Activated CD4-positive, alpha-beta T cell treated with anti-CD3 and anti-CD28 coated beads for 24 hours (primary cell): ENCODE measurements around the gene HMOX2.

Experiments
- DNase-seq, 2 donors: peaks; one replicate each; pipeline ENCODE4 v3.0.0-alpha.2; 2020; ENCODE audit warnings: low read depth in 2 of 2

Gene HMOX2

GRCh38 chr16:4475880-4476788 lies at the start of gene HMOX2:
Gene HMOX2 (plus strand): TSS chr16:4476398. CDS start chr16:4505525, 29,127 bp downstream.
- peak; percentile 92 to 93 for DNase-seq

DNA sequence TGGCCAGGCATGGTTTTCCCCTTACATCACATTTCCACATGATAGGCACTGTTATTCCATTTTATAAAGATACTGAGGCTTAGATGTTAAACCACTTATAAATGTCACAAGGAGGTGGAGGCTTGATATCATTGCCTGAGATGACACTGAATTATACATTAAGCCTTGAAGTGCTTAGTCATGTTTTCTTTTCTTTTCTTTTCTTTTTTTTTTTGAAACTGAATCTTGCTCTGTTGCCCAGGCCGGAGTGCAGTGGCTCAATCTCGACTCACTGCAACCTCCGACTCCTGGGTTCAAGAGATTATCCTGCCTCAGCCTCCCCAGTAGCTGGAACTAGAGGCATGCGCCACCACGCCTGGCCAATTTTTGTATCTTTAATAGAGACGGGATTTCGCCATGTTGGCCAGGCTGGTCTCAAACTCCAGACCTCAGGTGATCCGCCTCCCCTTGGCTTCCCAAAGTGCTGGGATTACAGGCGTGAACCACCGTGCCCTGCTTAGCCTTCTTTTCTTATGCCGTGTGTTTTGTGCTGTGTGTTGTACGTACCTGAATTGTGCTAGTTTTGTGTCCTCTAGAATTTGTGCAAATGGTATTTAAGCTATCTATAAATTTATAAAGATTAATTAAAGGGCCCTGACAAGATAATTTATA lies 49.4 kb upstream of the HMOX2 start:
- no peak for DNase-seq

- no peak for DNase-seq
These were observed 47.7 kb upstream of the HMOX2 start for GRCh38 chr16:4428500-4428899.

DNA sequence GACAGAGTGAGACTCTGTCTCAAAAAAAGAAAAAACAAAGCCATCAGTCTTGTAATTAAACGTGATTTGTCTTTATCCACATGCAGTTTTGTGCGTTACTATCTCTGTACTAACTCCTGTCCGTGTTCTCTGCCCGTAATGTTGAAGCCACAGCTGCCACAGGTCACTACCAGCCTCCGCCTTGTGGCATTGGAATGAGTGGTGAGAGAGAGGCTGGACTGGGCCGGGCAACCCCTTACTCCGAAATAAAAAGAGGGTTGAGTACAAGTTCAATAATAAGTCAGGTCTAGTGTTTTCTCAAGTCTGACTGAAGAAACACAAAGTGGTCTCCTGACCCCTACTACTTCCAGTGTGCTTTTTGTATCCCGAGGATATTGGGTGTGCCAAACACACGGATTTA lies 45.2 kb upstream of the HMOX2 start:
- DNase-seq = no peak

DNA sequence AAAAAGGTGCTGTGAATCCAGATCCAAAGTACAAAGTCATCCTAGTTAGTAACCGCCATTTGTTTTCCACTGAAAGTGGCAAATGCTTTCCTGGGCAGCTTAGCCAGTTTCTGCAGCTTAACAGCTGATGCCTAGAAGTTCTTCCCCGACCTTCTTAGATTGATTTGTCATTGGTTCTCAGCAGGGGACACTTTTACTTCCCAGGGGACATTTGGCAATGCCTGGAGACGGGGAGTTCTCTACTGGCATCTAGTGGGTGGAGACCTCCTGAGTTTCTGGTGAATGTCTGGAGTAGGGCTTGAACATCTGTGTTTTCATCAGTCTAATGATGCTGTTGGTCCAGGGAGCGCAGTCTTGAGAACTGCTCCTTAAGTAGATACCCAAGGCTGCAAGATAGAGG lies 43.0 kb upstream of the HMOX2 start:
- DNase-seq = no peak

- DNase-seq = no peak
These were observed 42.0 kb upstream of the HMOX2 start for GRCh38 chr16:4433914-4434787.

DNA sequence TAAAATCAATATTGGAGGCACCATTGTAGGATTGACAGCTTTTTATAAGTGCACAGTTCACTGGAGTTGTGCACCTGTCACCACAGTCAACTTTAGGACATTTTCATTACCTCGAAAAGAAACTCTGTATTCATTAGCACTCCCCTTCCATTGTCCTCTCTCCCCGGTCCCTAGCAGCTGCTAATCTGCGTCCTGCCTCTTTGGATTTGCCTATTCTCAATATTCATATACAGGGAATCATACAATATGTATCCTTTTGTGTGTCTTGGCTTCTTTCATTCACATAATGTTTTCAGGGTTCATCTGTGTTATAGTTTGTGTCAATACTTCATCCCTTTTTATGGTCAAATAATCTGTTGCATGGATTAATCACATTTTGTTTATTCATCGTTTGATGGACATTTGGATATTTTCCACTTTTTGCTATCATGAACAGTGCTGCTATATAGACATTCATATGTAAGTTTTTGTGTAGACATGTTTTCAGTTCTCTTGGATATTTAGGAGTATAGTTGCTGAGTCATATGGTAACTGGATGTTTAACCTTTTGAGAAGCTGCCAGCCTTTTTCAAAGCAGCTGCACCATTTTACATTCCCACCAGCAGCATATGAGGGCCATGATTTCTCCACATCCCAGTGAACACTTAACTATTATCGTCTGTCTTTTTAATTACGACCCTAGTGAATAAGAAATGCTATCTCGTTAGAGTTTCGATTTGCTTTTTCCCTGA lies 40.7 kb upstream of the HMOX2 start:
- DNase-seq = no peak

- no peak for DNase-seq
These were observed 38.8 kb upstream of the HMOX2 start for GRCh38 chr16:4437366-4437765.

DNA sequence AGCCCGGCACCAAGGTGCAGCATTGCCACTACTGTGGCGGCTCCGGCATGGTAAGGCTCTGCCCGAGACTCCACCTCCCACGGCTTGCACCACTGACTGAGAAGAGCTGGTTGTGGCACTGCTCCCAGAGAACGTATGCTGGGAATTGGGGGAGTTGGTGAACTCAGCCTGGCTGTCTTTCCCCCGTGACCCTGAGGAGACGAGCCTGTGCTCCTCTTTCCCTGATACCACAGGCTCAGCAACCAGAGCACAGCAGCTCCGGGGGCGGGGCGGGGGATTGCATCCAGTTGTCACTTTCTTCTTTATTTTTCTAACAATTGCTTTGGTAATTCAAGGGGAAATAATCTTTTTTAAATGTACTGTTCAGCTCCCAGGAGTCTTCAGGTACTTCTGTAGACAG lies 33.8 kb upstream of the HMOX2 start:
- DNase-seq = no peak

- no peak for DNase-seq
These were observed 32.9 kb upstream of the HMOX2 start for GRCh38 chr16:4443271-4443670.

- DNase-seq = no peak
These were observed 32.2 kb upstream of the HMOX2 start for GRCh38 chr16:4443986-4444385.

DNA sequence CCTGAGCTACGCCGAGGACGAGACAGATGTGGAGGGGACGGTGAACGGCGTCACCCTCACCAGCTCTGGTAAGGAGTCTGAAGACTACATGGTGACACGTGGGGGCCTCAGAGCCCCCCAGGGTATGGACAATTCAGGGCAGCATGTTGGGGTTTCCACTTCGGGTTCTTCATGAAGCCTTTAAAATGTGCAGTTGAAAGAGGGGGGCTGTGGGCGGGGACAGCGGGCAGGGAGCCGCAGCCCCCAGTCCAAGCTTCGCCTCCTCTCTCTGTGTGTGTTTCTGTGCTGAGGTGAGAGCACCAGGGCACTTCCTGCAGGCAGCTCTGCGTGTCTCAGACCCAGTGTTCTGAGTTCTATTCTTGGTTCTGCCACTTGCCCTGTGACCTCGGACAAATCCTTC lies 25.8 kb upstream of the HMOX2 start:
- no peak for DNase-seq

DNA sequence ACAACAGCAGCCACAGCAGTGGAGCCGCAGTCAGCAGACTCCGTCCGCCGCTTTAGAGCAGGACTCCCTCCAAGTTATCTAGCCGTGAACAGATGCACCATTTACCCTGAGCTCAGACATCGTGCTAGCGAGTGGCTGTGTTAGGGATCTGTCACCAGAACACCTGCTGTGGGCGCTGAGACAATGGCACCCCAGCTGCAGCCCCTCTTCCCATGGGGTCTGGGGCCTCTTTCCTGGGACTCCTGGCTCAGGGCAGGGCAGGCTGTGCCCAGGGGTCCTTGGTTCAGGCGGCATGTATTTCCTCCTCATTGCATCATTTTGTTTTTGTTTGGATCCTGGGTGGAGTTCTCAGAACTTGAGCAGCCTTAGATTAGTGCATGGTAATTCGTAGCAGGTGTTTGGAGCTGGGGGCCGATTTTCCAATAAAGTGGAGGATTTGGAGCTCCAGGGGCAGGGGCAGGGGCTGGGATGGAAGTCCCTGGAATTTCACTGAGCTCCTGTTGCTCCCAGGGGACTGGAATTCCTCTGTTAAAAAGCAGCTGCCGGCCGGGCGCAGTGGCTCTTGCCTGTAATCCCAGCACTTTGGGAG lies 25.2 kb upstream of the HMOX2 start:
- no peak for DNase-seq

DNA sequence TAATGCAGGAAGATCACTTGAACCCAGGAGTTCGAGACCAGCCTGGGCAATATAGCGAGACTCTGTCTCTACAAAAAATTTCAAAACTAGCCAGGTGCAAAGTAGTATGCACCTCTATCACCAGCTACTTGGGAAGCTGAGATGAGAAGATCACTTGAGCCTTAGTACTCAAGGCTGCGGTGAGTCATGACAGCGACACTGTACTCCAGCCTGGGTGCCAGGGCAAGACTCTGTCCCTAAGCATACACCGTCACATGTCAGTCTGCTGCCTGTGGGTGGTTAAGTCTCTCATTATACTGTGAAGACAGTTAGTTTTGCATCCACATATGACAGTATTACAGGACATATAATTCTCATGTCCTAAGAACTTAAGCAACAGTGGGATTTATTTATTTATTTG lies 23.5 kb upstream of the HMOX2 start:
- no peak for DNase-seq

GRCh38 chr16:4454623-4455022 lies 21.6 kb upstream of the HMOX2 start:
- no peak for DNase-seq

DNA sequence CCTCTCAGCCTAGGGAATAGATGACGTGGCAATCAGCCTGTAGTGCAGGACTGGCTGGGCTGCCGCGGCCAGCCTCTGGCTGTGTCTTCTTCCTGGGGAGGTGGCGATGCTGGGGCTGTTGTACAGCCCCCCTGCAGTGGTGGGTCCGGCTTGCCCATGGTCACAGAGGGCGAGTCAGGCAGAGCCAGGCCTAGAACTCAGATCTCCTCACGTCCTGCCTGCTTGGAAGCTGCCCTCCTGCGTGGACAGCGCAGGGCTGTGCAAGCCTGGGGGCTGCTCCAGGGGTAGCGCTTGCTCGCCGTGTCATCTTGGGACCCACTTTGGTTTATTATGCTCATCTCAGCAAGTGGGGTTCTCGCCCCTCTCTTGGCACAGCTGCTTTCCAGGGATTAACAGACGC lies 21.1 kb upstream of the HMOX2 start:
- DNase-seq = no peak

GRCh38 chr16:4455951-4456350 lies 20.2 kb upstream of the HMOX2 start:
- no peak for DNase-seq

- DNase-seq = no peak
These were observed 15.3 kb upstream of the HMOX2 start for GRCh38 chr16:4460936-4461249.

DNA sequence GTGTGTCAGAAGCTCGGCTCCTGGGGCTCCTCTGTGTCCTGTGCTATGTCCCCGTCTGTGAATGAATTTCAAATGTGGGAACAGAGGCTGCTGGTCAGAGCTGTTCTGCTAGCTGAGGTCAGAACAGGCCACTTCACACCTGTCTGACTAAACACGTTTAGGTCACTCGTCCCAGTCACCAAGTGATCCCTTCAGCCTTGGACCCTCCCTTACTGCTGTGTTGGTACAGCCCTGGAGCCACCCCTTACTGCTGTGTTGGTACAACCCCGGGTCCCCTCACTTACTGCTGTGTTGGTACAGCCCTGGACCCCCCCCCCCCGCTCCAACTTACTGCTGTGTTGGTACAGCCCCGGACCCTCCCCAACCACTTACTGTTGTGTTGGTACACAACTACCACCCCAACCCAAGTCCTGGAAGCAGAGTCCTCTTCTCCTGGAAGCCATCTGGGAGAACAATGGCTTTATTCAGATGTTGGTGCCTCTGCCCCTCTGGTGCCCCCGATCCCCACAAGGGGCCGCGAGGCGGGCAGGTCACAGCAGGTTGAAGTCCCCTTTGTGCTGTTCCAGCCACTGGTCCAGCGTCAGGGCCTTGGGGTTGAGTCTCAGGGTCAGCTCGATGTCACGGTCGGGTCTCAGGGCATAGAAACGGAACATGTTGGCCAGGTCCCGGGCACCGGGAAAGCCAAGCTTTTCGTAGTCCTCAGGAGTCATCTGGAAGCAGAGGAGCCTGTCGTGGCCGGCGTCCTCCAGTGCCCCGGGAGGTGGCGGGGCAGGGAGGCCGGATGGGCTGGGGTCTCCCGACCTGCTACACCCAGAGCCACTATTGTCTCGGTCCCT lies 14.7 kb upstream of the HMOX2 start:
- DNase-seq = no peak

DNA sequence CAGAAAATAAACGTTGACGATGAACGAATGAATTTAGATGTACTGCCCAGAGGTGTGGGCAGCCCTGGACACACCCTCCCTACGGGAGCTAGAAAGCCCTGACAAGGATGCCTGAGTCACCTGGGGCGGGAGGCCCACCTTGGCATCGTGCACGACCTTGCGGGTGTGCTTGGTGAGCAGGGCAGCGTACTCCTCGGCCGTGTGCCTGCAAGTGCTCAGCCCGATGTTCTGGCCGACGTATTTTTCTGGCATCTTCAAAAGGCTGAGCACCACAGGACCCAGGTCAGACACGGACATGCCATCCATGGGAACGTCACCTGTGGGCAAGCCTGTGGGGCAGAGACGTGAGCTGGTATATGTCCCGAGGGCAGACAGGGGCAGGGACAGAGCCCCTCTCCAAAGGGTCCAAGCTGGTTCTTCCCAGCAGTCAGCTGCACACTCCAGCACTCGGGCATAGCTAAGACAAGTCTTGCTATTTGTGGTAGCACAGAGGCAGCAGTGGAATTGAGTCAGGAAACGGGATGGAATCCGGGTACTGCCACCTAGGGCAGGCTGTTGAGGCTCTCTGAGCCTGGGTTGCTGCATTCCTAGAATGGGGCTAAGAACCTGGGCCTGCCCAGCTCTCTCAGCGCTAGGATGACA lies 12.6 kb upstream of the HMOX2 start:
- DNase-seq = no peak
